IPS-18a (cell line): ENCODE data around the gene IL1R1.

Experiments
- H3K27ac ChIP-seq: one replicate; pipeline ENCODE4 v1.5.1; 2013; ENCODE audit warnings: low read length
- H3K27me3 ChIP-seq: one replicate; pipeline ENCODE4 v1.6.1; 2013; ENCODE audit warnings: mild to moderate bottlenecking, low read length; ENCODE audit not compliant: control insufficient read depth, insufficient read depth
- H3K36me3 ChIP-seq: one replicate; pipeline ENCODE4 v1.6.1; 2013; ENCODE audit warnings: low read depth, low read length; ENCODE audit not compliant: control insufficient read depth
- H3K4me1 ChIP-seq: one replicate; pipeline ENCODE4 v1.6.1; 2013; ENCODE audit warnings: low read depth, low read length; ENCODE audit not compliant: control insufficient read depth
- H3K4me3 ChIP-seq: one replicate; pipeline ENCODE4 v1.5.1; 2013; ENCODE audit warnings: low read length
- H3K9ac ChIP-seq: one replicate; pipeline ENCODE4 v1.6.1; 2013; ENCODE audit warnings: mild to moderate bottlenecking, low read length, moderate library complexity
- H3K9me3 ChIP-seq: one replicate; pipeline ENCODE4 v1.6.1; 2013; ENCODE audit warnings: low read depth, low read length; ENCODE audit not compliant: control insufficient read depth

Gene IL1R1

GRCh38 chr2:102197389-102198137, 55.0 kb downstream of the IL1R1 start:
- Histone ChIP-seq H3K27me3 (no peaks in the 10 kb centered on the region), H3K27ac (no peak overlapping the region), H3K9me3 (no peaks in the 10 kb centered on the region)

GRCh38 chr2:102200539-102200938, 58.0 kb downstream of the IL1R1 start:
- Histone ChIP-seq H3K9ac (no peak overlapping the region), H3K36me3 (no peaks in the 10 kb centered on the region), H3K27me3 (no peaks in the 10 kb centered on the region), H3K4me3 (no peak overlapping the region), H3K27ac (no peak overlapping the region), H3K4me1 (no peaks in the 10 kb centered on the region), H3K9me3 (no peaks in the 10 kb centered on the region)

More at GRCh38 chr2:102197389-102198137, 55.0 kb downstream of the IL1R1 start:
- no peaks in the 10 kb centered on the region for H3K36me3 ChIP-seq
- H3K9ac ChIP-seq = no peak overlapping the region
- no peak overlapping the region for H3K4me3 ChIP-seq
- no peaks in the 10 kb centered on the region for H3K4me1 ChIP-seq

- Histone ChIP-seq H3K27me3 (no peaks in the 10 kb centered on the region), H3K9me3 (no peaks in the 10 kb centered on the region), H3K4me3 (no peak overlapping the region), H3K27ac (no peak overlapping the region), H3K36me3 (no peaks in the 10 kb centered on the region), H3K4me1 (no peaks in the 10 kb centered on the region), H3K9ac (no peak overlapping the region)
Measured at GRCh38 chr2:102204638-102205037, 62.1 kb downstream of the IL1R1 start.

GRCh38 chr2:102206666-102207341, 64.3 kb downstream of the IL1R1 start:
- Histone ChIP-seq H3K4me1 (no peaks in the 10 kb centered on the region), H3K36me3 (no peaks in the 10 kb centered on the region), H3K27ac (no peak overlapping the region), H3K27me3 (no peaks in the 10 kb centered on the region), H3K4me3 (no peak overlapping the region), H3K9me3 (no peaks in the 10 kb centered on the region), H3K9ac (no peak overlapping the region)

GRCh38 chr2:102208774-102209173, 66.2 kb downstream of the IL1R1 start:
- Histone ChIP-seq H3K9me3 (no peaks in the 10 kb centered on the region), H3K4me3 (no peak overlapping the region), H3K9ac (no peak overlapping the region), H3K27ac (no peak overlapping the region), H3K27me3 (no peaks in the 10 kb centered on the region), H3K4me1 (no peaks in the 10 kb centered on the region), H3K36me3 (no peaks in the 10 kb centered on the region)

- Histone ChIP-seq H3K9me3 (no peaks in the 10 kb centered on the region), H3K4me1 (no peaks in the 10 kb centered on the region), H3K27me3 (no peaks in the 10 kb centered on the region), H3K9ac (no peak overlapping the region), H3K4me3 (no peak overlapping the region), H3K36me3 (no peaks in the 10 kb centered on the region), H3K27ac (no peak overlapping the region)
Measured at GRCh38 chr2:102209474-102209873, 66.9 kb downstream of the IL1R1 start.

GRCh38 chr2:102217032-102217431, 74.5 kb downstream of the IL1R1 start:
- Histone ChIP-seq H3K4me3 (no peak overlapping the region), H3K4me1 (no peaks in the 10 kb centered on the region), H3K27ac (no peak overlapping the region), H3K36me3 (no peaks in the 10 kb centered on the region), H3K9me3 (no peaks in the 10 kb centered on the region), H3K9ac (no peak overlapping the region), H3K27me3 (no peaks in the 10 kb centered on the region)

- no peaks in the 10 kb centered on the region for H3K9me3 ChIP-seq
- H3K27ac ChIP-seq = no peak overlapping the region
- H3K4me1 ChIP-seq = peaks cover 7% of the 10 kb centered on the region
- H3K4me3 ChIP-seq = no peak overlapping the region
- H3K36me3 ChIP-seq = no peaks in the 10 kb centered on the region
- H3K27me3 ChIP-seq = no peaks in the 10 kb centered on the region
- no peak overlapping the region for H3K9ac ChIP-seq
Measured at GRCh38 chr2:102224824-102225739, 82.5 kb downstream of the IL1R1 start.

- no peak overlapping the region for H3K4me3 ChIP-seq
- H3K27me3 ChIP-seq = no peaks in the 10 kb centered on the region
- H3K9ac ChIP-seq = no peak overlapping the region
- no peaks in the 10 kb centered on the region for H3K36me3 ChIP-seq
- H3K4me1 ChIP-seq = peaks cover 7% of the 10 kb centered on the region
- no peak overlapping the region for H3K27ac ChIP-seq
- H3K9me3 ChIP-seq = no peaks in the 10 kb centered on the region
Measured at GRCh38 chr2:102226171-102226570, 83.6 kb downstream of the IL1R1 start.

- Histone ChIP-seq H3K27me3 (no peaks in the 10 kb centered on the region), H3K27ac (no peak overlapping the region), H3K4me3 (no peak overlapping the region), H3K36me3 (no peaks in the 10 kb centered on the region), H3K9me3 (no peaks in the 10 kb centered on the region), H3K4me1 (peaks cover 7% of the 10 kb centered on the region), H3K9ac (no peak overlapping the region)
Measured at GRCh38 chr2:102226612-102227391, 84.3 kb downstream of the IL1R1 start.
